Smooth muscle cell (in vitro differentiated cells): ENCODE results near the gene FNTB. TPM values are rescaled to one million over a fixed set of nuclear protein-coding genes. Genes with fewer than 3 reads are reported as not detected.

Source experiments
- DNase-seq: peaks from one replicate; lab custom pipeline; 2025; ENCODE audit not compliant: unreplicated experiment; lab: John Stamatoyannopoulos, UW
- H2AFZ ChIP-seq: fragments of 200-600 bp; sonication (generic); 2 replicates; pipeline ENCODE4 v1.6.0; 2016; ENCODE audit warnings: antibody characterized with exemption, low read depth, mild to moderate bottlenecking
- H3F3A ChIP-seq: fragments of 200-600 bp; sonication (generic); 2 replicates; pipeline ENCODE4 v1.6.0; 2017; ENCODE audit warnings: antibody characterized with exemption, low read depth
- H3K27ac ChIP-seq: fragments of 200-600 bp; sonication (generic); 2 replicates; pipeline ENCODE4 v1.5.1; 2016; ENCODE audit warnings: low read depth, mild to moderate bottlenecking
- H3K27me3 ChIP-seq: fragments of 200-600 bp; sonication (generic); 2 replicates; pipeline ENCODE4 v1.6.1; 2016; ENCODE audit warnings: low read depth, mild to moderate bottlenecking
- H3K36me3 ChIP-seq: fragments of 200-600 bp; sonication (generic); 2 replicates; pipeline ENCODE4 v1.5.1; 2016; ENCODE audit warnings: low read depth
- H3K4me1 ChIP-seq: fragments of 200-600 bp; sonication (generic); 2 replicates; pipeline ENCODE4 v1.5.1; 2016; ENCODE audit warnings: low read depth
- H3K4me2 ChIP-seq: fragments of 200-600 bp; sonication (generic); 2 replicates; pipeline ENCODE4 v1.6.0; 2016; ENCODE audit warnings: mild to moderate bottlenecking
- H3K4me3 ChIP-seq: fragments of 200-600 bp; sonication (generic); 2 replicates; pipeline ENCODE4 v1.5.1; 2016; ENCODE audit warnings: mild to moderate bottlenecking
- H3K79me2 ChIP-seq: fragments of 200-600 bp; sonication (generic); 2 replicates; pipeline ENCODE4 v1.6.0; 2016; ENCODE audit warnings: low read depth, mild to moderate bottlenecking
- H3K9ac ChIP-seq: fragments of 200-600 bp; sonication (generic); 2 replicates; pipeline ENCODE4 v1.6.0; 2016; ENCODE audit warnings: low read depth
- H3K9me3 ChIP-seq: fragments of 200-600 bp; sonication (generic); replicated peaks from 2 replicates; pipeline ENCODE4 v1.5.1; 2016; ENCODE audit warnings: low read depth
- H4K20me1 ChIP-seq: fragments of 200-600 bp; sonication (generic); 2 replicates; pipeline ENCODE4 v1.6.0; 2016; ENCODE audit warnings: low read depth
- WGBS: methylation state at CpG from one replicate; pipeline ENCODE4 v1.1.7; 2016; ENCODE audit warnings: low lambda C conversion rate; 5-methylcytosine and 5-hydroxymethylcytosine counted together
- polyA plus RNA-seq: library from polyadenylated mRNA; unstranded; fragments of >200 nt; fragmentation: Nextera tagmentation; extraction: Ambion mirVana; gene quantifications from 2 replicates; pipeline ENCODE4 v1.2.1, GENCODE V29; 2016
- total RNA-seq: library from RNA; depleted of rRNA; stranded (reverse); fragments of >200 nt; gene quantifications from 2 replicates; pipeline ENCODE4 v1.2.3, GENCODE V29; 2014
- TF ChIP-seq, protein P1 (sequence below): fragments of 200-600 bp; sonication (generic); IDR thresholded peaks from 2 replicates; pipeline ENCODE4 v1.5.1; 2017; ENCODE audit warnings: borderline replicate concordance, mild to moderate bottlenecking, antibody characterized with exemption; ENCODE audit not compliant: insufficient read depth, poor library complexity, severe bottlenecking

FNTB gene, protein sequence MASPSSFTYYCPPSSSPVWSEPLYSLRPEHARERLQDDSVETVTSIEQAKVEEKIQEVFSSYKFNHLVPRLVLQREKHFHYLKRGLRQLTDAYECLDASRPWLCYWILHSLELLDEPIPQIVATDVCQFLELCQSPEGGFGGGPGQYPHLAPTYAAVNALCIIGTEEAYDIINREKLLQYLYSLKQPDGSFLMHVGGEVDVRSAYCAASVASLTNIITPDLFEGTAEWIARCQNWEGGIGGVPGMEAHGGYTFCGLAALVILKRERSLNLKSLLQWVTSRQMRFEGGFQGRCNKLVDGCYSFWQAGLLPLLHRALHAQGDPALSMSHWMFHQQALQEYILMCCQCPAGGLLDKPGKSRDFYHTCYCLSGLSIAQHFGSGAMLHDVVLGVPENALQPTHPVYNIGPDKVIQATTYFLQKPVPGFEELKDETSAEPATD
- total RNA-seq, result 9.3 and 11.0 TPM in 2 replicates
- 14.8 and 16.3 TPM in 2 replicates for polyA plus RNA-seq

DNA sequence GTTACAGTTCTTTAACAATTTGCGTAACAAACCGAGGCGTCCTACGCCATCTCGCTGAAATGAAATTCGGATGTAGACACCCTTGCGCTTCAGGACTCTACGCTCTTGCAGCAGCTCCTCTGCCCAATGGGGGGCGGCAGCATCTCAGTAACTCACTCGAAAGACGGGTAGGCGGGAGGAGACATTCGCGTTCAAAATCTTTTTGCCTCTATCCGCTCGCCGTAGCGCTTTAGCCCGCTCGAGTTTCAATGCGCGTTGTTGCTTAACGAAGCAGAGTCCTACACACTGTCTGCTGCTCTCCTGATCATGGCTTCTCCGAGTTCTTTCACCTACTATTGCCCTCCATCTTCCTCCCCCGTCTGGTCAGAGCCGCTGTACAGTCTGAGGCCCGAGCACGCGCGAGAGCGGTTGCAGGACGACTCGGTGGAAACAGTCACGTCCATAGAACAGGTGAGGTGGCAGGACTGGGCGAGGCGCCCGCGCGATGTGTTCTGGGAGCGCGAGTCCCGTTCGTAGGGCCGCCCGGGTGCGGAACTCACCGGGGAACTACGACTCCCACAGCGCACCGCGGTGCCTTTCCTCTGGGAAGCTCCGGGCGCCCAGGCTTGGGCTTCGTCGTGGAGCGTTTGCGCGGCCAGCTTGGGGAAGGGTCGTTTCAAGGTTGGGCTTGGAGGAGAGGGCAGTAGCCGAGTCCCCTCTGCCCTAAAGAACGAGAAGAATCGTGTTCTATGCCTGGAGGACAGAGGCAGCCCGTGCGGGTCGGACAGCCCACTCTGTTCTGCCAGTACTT, at the start of gene FNTB:
FNTB (plus strand) TSS at position 248 of the 790 bp plus-strand sequence; CDS start at position 307, 59 bp downstream.
- Histone ChIP-seq H3K4me1 (peaks cover 10% of the 10 kb centered on the region), H3K4me3 (peak within 1 kb of the TSS; percentile 69), H3K4me2 (peak within 1 kb of the TSS; percentile 89), H3K9me3 (no peaks in the 10 kb centered on the region), H3F3A (no peaks in the 10 kb centered on the region), H3K79me2 (peaks cover 26% of the 10 kb centered on the region), H3K9ac (peak within 1 kb of the TSS; percentile 79), H4K20me1 (no peaks in the 10 kb centered on the region), H3K36me3 (no peaks in the 10 kb centered on the region), H3K27me3 (no peaks in the 10 kb centered on the region), H2AFZ (peak within 1 kb of the TSS; percentile 83), H3K27ac (peak within 1 kb of the TSS; percentile 43)
- TF ChIP-seq, protein P1, sequence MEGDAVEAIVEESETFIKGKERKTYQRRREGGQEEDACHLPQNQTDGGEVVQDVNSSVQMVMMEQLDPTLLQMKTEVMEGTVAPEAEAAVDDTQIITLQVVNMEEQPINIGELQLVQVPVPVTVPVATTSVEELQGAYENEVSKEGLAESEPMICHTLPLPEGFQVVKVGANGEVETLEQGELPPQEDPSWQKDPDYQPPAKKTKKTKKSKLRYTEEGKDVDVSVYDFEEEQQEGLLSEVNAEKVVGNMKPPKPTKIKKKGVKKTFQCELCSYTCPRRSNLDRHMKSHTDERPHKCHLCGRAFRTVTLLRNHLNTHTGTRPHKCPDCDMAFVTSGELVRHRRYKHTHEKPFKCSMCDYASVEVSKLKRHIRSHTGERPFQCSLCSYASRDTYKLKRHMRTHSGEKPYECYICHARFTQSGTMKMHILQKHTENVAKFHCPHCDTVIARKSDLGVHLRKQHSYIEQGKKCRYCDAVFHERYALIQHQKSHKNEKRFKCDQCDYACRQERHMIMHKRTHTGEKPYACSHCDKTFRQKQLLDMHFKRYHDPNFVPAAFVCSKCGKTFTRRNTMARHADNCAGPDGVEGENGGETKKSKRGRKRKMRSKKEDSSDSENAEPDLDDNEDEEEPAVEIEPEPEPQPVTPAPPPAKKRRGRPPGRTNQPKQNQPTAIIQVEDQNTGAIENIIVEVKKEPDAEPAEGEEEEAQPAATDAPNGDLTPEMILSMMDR, result peak; percentile 55
- peak; percentile 92 for DNase-seq
- under 1% methylated on average over 65 of the region's 65 CpGs for WGBS

DNA sequence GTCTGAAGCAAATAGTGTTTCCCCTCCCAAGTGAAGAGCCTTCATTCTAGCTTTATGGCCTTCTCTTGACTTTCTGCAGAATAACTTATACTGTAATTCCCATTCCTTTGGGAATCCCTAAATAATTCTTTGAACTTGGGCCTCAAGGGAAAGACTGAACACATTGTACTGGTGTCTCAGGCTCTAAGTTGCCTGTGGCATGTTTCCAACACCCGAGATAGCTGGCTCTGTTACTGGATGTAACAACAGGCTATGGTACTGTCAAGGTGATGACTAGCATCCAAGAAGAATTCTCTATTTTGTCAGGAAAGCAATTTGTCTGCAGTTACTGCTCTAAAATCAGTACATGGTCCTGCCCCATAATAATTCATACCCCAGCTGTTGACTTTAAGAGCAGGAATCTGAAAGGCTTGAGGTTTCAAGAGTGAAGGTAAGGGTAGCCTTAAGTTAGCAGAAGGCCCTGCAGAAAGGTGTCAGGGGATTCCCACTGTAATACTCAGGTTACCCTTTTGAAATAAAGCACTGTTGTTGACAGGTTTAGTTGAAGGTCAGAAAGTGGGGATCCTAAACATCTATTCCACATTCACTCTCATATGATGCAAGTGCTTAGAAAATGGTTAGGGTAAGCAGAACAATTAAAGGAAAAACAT, 49.4 kb upstream of the FNTB start:
- WGBS, result 50% methylated on average over 1 of the region's 1 CpG
- Histone ChIP-seq H3F3A (no peaks in the 10 kb centered on the region), H3K27ac (no peak overlapping the region), H3K9me3 (no peaks in the 10 kb centered on the region), H2AFZ (no peak overlapping the region), H3K4me2 (no peak overlapping the region), H3K79me2 (no peaks in the 10 kb centered on the region), H3K4me1 (no peaks in the 10 kb centered on the region), H3K27me3 (no peaks in the 10 kb centered on the region), H3K4me3 (no peak overlapping the region), H3K9ac (no peak overlapping the region), H3K36me3 (peaks cover 5% of the 10 kb centered on the region), H4K20me1 (peaks cover 30% of the 10 kb centered on the region)
- TF ChIP-seq, protein P1, result no peak
- DNase-seq, result no peak

DNA sequence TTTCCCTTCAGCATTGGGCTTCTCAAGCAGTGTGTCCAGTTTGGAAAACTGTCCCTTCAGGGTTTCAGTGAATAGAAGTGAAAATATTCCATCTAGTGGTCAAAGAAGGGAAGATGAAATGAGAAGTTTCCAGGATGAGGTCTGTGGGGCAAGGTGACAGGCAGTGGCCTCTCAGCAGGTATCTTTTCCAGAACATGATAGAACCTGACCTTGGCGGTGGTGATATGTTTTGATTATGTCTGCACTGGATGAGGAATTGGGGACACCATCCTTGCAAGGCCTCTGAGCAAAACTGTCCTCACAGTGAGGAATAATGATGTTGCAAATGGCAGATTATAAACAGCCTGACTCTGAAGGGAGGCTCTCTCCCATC, 48.9 kb upstream of the FNTB start:
- TF ChIP-seq, protein P1, result peak; percentile 9
- Histone ChIP-seq H3F3A (no peaks in the 10 kb centered on the region), H4K20me1 (peaks cover 27% of the 10 kb centered on the region), H3K4me3 (no peak overlapping the region), H2AFZ (no peak overlapping the region), H3K9me3 (no peaks in the 10 kb centered on the region), H3K79me2 (no peaks in the 10 kb centered on the region), H3K27me3 (no peaks in the 10 kb centered on the region), H3K4me2 (no peak overlapping the region), H3K9ac (no peak overlapping the region), H3K36me3 (peaks cover under 1% of the 10 kb centered on the region), H3K27ac (no peak overlapping the region), H3K4me1 (no peaks in the 10 kb centered on the region)
- WGBS, result 100% methylated on average over 1 of the region's 1 CpG
- no peak for DNase-seq
